Endothelial cell of umbilical vein (primary cell): Measurements from ENCODE around the gene PARP1. TPM values are rescaled to one million over a fixed set of nuclear protein-coding genes. Genes with fewer than 3 reads are reported as not detected.

Source experiments
- BruUV-seq: library from RNA; stranded (reverse); fragments of 400-500 nt; replicated peaks from 2 replicates; lab custom pipeline; 2021; lab: Mats Ljungman, UMichigan
- CTCF ChIA-PET: fragments of 300-600, 350-600 bp; sonication (Branson Sonifier 250); formaldehyde crosslinking; loops from one replicate; lab custom pipeline; 2021; ENCODE audit warnings: antibody characterized with exemption, inconsistent platforms; lab: Charles Lee
- POLR2A ChIA-PET: fragments of 300-600, 350-600 bp; sonication (Branson Sonifier 250); formaldehyde crosslinking; loops from one replicate; lab custom pipeline; 2021; ENCODE audit warnings: antibody characterized with exemption, inconsistent platforms; lab: Charles Lee
- DNase-seq: peaks from one replicate; pipeline ENCODE4 v3.0.0-alpha.2; 2011; ENCODE audit warnings: low read depth, low spot score
- FAIRE-seq: peaks from 2 replicates; lab custom pipeline; 2011; peaks lifted over from hg19 to GRCh38; lab: Jason Lieb, UNC
- H2AFZ ChIP-seq: 2 replicates; pipeline ENCODE4 v1.6.0; 2012; ENCODE audit warnings: low read depth, low read length, control low read depth, inconsistent platforms
- H3K27ac ChIP-seq: 2 replicates; pipeline ENCODE4 v1.5.1; 2011; ENCODE audit warnings: low read depth, mild to moderate bottlenecking, control low read depth, low read length, moderate library complexity; ENCODE audit not compliant: insufficient read depth
- H3K27me3 ChIP-seq, 2 experiments: 2 replicates each; pipeline versions ENCODE4 v1.6.0 to v1.6.1; 2011; ENCODE audit warnings: low read length in 2 of 2, mixed read lengths in 1 of 2; ENCODE audit not compliant: control insufficient read depth in 2 of 2, insufficient read depth in 2 of 2
- H3K36me3 ChIP-seq, 2 experiments: 2 replicates in 1 of 2; 3 replicates in 1 of 2; pipeline ENCODE4 v1.5.1; 2011; ENCODE audit warnings: low read length in 2 of 2, mild to moderate bottlenecking in 1 of 2, moderate library complexity in 1 of 2; ENCODE audit not compliant: control insufficient read depth in 2 of 2, insufficient read depth in 2 of 2; ENCODE audit errors: extremely low read depth in 1 of 2
- H3K4me1 ChIP-seq: 3 replicates; pipeline ENCODE4 v1.5.1; 2011; ENCODE audit warnings: mild to moderate bottlenecking, low read length; ENCODE audit not compliant: control insufficient read depth, insufficient read depth; ENCODE audit errors: extremely low read depth
- H3K4me2 ChIP-seq: 2 replicates; pipeline ENCODE4 v1.6.1; 2011; ENCODE audit warnings: low read length, control low read depth, mixed read lengths; ENCODE audit not compliant: insufficient read depth
- H3K4me3 ChIP-seq, 3 experiments: fragments of 200-600 bp in 1 of 3; sonication (generic), shearing (Covaris generic) in 1 of 3; replicated peaks in 1 of 3; 2 replicates each; pipeline ENCODE4 v1.5.1; 2011 to 2016; ENCODE audit warnings: control low read depth in 3 of 3, low read length in 3 of 3, mild to moderate bottlenecking in 2 of 3, inconsistent platforms in 1 of 3, low read depth in 1 of 3, moderate library complexity in 1 of 3; ENCODE audit not compliant: insufficient read depth in 1 of 3
- H3K79me2 ChIP-seq: 2 replicates; pipeline ENCODE4 v1.6.0; 2012; ENCODE audit warnings: low read length, inconsistent platforms; ENCODE audit not compliant: control insufficient read depth, insufficient read depth
- H3K9ac ChIP-seq: replicated peaks from 2 replicates; pipeline ENCODE3; 2011; ENCODE audit warnings: low read length, control low read depth; ENCODE audit not compliant: insufficient read depth; ENCODE audit errors: extremely low read depth
- H3K9me1 ChIP-seq: replicated peaks from 3 replicates; pipeline ENCODE4 v1.6.0; 2011; ENCODE audit warnings: mild to moderate bottlenecking, low read length; ENCODE audit not compliant: control insufficient read depth, insufficient read depth; ENCODE audit errors: extremely low read depth
- H3K9me3 ChIP-seq: replicated peaks from 2 replicates; pipeline ENCODE4 v1.5.1; 2012; ENCODE audit warnings: low read length, inconsistent platforms; ENCODE audit not compliant: control insufficient read depth, insufficient read depth
- H4K20me1 ChIP-seq: replicated peaks from 2 replicates; pipeline ENCODE3; 2011; ENCODE audit warnings: mild to moderate bottlenecking, low read length; ENCODE audit not compliant: control insufficient read depth, insufficient read depth; ENCODE audit errors: extremely low read depth
- EZH2 ChIP-seq: IDR thresholded peaks from 2 replicates; pipeline ENCODE4 v1.6.1; 2012; ENCODE audit warnings: borderline replicate concordance, low read depth, mild to moderate bottlenecking, moderate library complexity, low read length, inconsistent platforms; ENCODE audit not compliant: severe bottlenecking
- FOS ChIP-seq: IDR thresholded peaks from 2 replicates; pipeline ENCODE4 v1.6.1; 2011; ENCODE audit warnings: mild to moderate bottlenecking, low read length, moderate library complexity, borderline replicate concordance; ENCODE audit not compliant: insufficient read depth
- JUN ChIP-seq: IDR thresholded peaks from 2 replicates; pipeline ENCODE4 v1.6.1; 2011; ENCODE audit warnings: borderline replicate concordance, low read depth; ENCODE audit not compliant: insufficient read length, insufficient read depth
- MAX ChIP-seq: IDR thresholded peaks from 2 replicates; pipeline ENCODE4 v1.6.1; 2011; ENCODE audit not compliant: insufficient read depth, insufficient read length
- MYC ChIP-seq: IDR thresholded peaks from one replicate; pipeline ENCODE4 v1.6.1; 2011; ENCODE audit warnings: mild to moderate bottlenecking, low read depth, low read length
- POLR2AphosphoS5 ChIP-seq: IDR thresholded peaks from 2 replicates; pipeline ENCODE4 v1.6.1; 2012; ENCODE audit warnings: low read depth, mild to moderate bottlenecking, control low read depth, low read length, moderate library complexity; ENCODE audit not compliant: insufficient read depth
- dilution Hi-C: fragments of 300-500 bp; cut with MboI; formaldehyde crosslinking; loops from one replicate; pipeline ENCODE4 v1.15.0; 2019; ENCODE audit warnings: low sequenced_read_pairs; ENCODE audit not compliant: extremely low pct_ligation_motif_present
- intact Hi-C: fragments of 100-400 bp; cut with micrococcal nuclease; formaldehyde crosslinking; loops from one replicate; pipeline ENCODE4 v1.10.0; 2022
- polyA plus RNA-seq, 4 experiments: library from polyadenylated mRNA; depleted of rRNA in 3 of 4; stranded (reverse) in 3 of 4; unstranded in 1 of 4; fragments of >200 nt; gene quantifications; 2 replicates each; pipeline versions ENCODE4 v1.2.1 to v1.2.3, GENCODE V29; 2011 to 2012; ENCODE audit warnings: missing spikeins in 1 of 4
- total RNA-seq: library from RNA; stranded (reverse); gene quantifications from 2 replicates; pipeline ENCODE4 v1.2.3, GENCODE V29; 2021
- TF ChIP-seq, protein P1 (sequence below), 2 donors: IDR thresholded peaks; 1 replicate in 1 of 2; 2 replicates in 1 of 2; pipeline ENCODE4 v1.5.1; 2011; ENCODE audit warnings: low read length in 2 of 2, mild to moderate bottlenecking in 2 of 2, moderate library complexity in 2 of 2, control low read depth in 1 of 2, inconsistent platforms in 1 of 2, low read depth in 1 of 2; ENCODE audit not compliant: insufficient read depth in 1 of 2; ENCODE audit errors: extremely low read depth in 1 of 2

Gene PARP1
- total and polyA plus RNA-seq, 2 donors (not counting 3 experiments of a cell fraction or from before 2014, with no cell fraction given), result 136 to 160 TPM

- H3K27ac ChIP-seq, result no peak overlapping the region
These were observed 63.2 kb downstream of the PARP1 start for GRCh38 chr1:226344441-226345259.

More at GRCh38 chr1:226344441-226345259, 63.2 kb downstream of the PARP1 start:
- H3K4me3 ChIP-seq, result no peak overlapping the region
- H3K36me3 ChIP-seq, result no peaks in the 10 kb centered on the region
- DNase-seq (no peak), FAIRE-seq (no peak)
- H3K9ac ChIP-seq, result no peak overlapping the region
- no peaks in the 10 kb centered on the region for H4K20me1 ChIP-seq
- H3K9me3 ChIP-seq, result no peaks in the 10 kb centered on the region
- POLR2A ChIA-PET, result interaction anchor here (0.6 kb wide), 1 partner anchor 45 kb away, joined by 4 read pairs; no protein-coding TSS in a partner anchor
- no TSS peak for BruUV-seq
- H3K9me1 ChIP-seq, result no peaks in the 10 kb centered on the region
- TF ChIP-seq MYC (no peak), EZH2 (no peak), JUN (no peak), MAX (no peak), POLR2AphosphoS5 (no peak), FOS (no peak)
- TF ChIP-seq, protein P1, sequence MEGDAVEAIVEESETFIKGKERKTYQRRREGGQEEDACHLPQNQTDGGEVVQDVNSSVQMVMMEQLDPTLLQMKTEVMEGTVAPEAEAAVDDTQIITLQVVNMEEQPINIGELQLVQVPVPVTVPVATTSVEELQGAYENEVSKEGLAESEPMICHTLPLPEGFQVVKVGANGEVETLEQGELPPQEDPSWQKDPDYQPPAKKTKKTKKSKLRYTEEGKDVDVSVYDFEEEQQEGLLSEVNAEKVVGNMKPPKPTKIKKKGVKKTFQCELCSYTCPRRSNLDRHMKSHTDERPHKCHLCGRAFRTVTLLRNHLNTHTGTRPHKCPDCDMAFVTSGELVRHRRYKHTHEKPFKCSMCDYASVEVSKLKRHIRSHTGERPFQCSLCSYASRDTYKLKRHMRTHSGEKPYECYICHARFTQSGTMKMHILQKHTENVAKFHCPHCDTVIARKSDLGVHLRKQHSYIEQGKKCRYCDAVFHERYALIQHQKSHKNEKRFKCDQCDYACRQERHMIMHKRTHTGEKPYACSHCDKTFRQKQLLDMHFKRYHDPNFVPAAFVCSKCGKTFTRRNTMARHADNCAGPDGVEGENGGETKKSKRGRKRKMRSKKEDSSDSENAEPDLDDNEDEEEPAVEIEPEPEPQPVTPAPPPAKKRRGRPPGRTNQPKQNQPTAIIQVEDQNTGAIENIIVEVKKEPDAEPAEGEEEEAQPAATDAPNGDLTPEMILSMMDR (IDR thresholded peaks at IDR 0.05; ENCODE audit: extremely low read depth in 1 of 2, insufficient read depth in 1 of 2, low read depth in 1 of 2, low read length in 2 of 2), result no peak
- dilution Hi-C loops (no loop called here), intact Hi-C loops (no loop called here)
- no peak overlapping the region for H2AFZ ChIP-seq
- no peaks in the 10 kb centered on the region for H3K79me2 ChIP-seq
- CTCF ChIA-PET, result interaction anchor here (0.9 kb wide), 1 partner anchor 9 kb away, joined by 3 read pairs; no protein-coding TSS in a partner anchor
- no peaks in the 10 kb centered on the region for H3K27me3 ChIP-seq
- no peaks in the 10 kb centered on the region for H3K4me1 ChIP-seq
- no peak overlapping the region for H3K4me2 ChIP-seq
